Measurements from ENCODE around the gene MYOF. TPM values are rescaled to one million over a fixed set of nuclear protein-coding genes. Genes with fewer than 3 reads are reported as not detected.
A peak's percentile ranks its signal among the peaks of the same experiment; 100 is the strongest.

MYOF gene
- polyA plus RNA-seq, 1 experiment = 275 TPM

DNA sequence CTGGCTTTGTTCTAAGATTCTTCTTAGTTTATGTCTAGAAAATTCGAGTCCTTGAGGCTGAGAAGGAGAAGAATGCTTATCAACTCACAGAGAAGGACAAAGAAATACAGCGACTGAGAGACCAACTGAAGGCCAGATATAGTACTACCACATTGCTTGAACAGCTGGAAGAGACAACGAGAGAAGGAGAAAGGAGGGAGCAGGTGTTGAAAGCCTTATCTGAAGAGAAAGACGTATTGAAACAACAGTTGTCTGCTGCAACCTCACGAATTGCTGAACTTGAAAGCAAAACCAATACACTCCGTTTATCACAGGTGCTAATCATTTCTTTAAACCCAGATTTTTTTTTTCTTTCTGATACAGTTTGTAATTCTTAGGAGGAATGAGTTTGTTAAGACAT, 20.9 kb upstream of the MYOF start:
- Histone ChIP-seq H3K27ac (ENCODE audit: low read depth, low read length) (no peak overlapping the region), H3K4me3 (ENCODE audit: low read depth, low read length) (no peak overlapping the region), H3K9me3 (ENCODE audit: control insufficient read depth, insufficient read depth, low read length) (no peaks in the 10 kb centered on the region), H3K27me3 (ENCODE audit: control insufficient read depth, insufficient read depth, low read length) (no peaks in the 10 kb centered on the region)
- POLR2A ChIA-PET = no interaction called here
- DNase-seq (ENCODE audit: low read depth, low spot score) = no peak
- TF ChIP-seq, protein P1, sequence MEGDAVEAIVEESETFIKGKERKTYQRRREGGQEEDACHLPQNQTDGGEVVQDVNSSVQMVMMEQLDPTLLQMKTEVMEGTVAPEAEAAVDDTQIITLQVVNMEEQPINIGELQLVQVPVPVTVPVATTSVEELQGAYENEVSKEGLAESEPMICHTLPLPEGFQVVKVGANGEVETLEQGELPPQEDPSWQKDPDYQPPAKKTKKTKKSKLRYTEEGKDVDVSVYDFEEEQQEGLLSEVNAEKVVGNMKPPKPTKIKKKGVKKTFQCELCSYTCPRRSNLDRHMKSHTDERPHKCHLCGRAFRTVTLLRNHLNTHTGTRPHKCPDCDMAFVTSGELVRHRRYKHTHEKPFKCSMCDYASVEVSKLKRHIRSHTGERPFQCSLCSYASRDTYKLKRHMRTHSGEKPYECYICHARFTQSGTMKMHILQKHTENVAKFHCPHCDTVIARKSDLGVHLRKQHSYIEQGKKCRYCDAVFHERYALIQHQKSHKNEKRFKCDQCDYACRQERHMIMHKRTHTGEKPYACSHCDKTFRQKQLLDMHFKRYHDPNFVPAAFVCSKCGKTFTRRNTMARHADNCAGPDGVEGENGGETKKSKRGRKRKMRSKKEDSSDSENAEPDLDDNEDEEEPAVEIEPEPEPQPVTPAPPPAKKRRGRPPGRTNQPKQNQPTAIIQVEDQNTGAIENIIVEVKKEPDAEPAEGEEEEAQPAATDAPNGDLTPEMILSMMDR (IDR thresholded peaks at IDR 0.05; ENCODE audit: low read depth, low read length) = no peak
- CTCF ChIA-PET = interaction anchor here (0.8 to 3.7 kb wide), 5 partner anchors 9 to 178 kb away, joined by 3 to 39 read pairs (median 15); partner anchors contain the start of gene MYOF

DNA sequence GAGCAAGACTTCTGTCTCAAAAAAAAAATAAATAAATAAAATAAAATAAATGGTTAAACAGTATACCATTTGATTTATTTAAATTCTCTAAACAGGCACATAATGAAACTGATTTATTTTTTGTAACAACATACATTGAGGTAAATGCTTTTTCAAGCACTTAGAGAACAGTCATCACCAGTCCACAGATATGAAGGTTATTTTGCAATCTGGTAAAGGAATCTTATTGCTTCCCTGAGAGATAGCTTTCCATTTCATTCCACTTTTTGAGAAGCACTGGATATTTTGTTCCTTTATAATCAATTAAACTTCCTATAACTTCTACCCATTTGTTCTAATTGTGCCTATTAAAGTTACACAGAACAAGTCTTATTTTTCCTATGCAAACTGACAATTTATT, 19.5 kb upstream of the MYOF start:
- Histone ChIP-seq H3K27me3 (ENCODE audit: control insufficient read depth, insufficient read depth, low read length) (no peaks in the 10 kb centered on the region), H3K4me3 (ENCODE audit: low read depth, low read length) (no peak overlapping the region), H3K27ac (ENCODE audit: low read depth, low read length) (no peak overlapping the region), H3K9me3 (ENCODE audit: control insufficient read depth, insufficient read depth, low read length) (no peaks in the 10 kb centered on the region)
- POLR2A ChIA-PET = no interaction called here
- TF ChIP-seq, protein P1 (IDR thresholded peaks at IDR 0.05; ENCODE audit: low read depth, low read length) = no peak
- DNase-seq (ENCODE audit: low read depth, low spot score) = no peak
- CTCF ChIA-PET = interaction anchor here (1.0 to 3.7 kb wide), 5 partner anchors 11 to 149 kb away, joined by 3 to 39 read pairs (median 15); partner anchors contain the start of gene MYOF

DNA sequence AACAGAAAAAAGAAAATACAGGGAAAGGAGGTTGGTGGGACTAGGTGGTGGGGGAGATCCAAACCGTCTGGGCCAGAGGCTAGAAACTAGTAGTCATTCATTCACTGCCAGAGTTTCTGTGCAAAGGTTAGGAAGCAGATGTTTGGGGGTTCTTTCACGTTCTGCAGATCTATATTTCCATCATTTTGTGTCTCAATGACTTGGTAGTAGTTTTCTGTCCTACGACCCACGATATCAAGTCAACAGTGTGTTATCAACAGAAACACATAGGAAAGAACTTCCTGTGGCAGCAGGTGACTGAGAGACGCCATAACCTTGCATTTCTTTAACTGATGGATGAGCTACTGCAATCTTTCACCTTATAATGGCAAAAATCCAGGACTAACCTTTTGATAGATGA, 16.0 kb upstream of the MYOF start:
- Histone ChIP-seq H3K27me3 (ENCODE audit: control insufficient read depth, insufficient read depth, low read length) (no peaks in the 10 kb centered on the region), H3K27ac (ENCODE audit: low read depth, low read length) (no peak overlapping the region), H3K9me3 (ENCODE audit: control insufficient read depth, insufficient read depth, low read length) (no peaks in the 10 kb centered on the region), H3K4me3 (ENCODE audit: low read depth, low read length) (no peak overlapping the region; the same call in 1 of the 2 replicates)
- TF ChIP-seq, protein P1 (IDR thresholded peaks at IDR 0.05; ENCODE audit: low read depth, low read length) = no peak
- ChIA-PET POLR2A (no interaction called here), CTCF (interaction anchor here (1.1 kb wide), 1 partner anchor 15 kb away, joined by 3 read pairs; no protein-coding TSS in a partner anchor)
- no peak for DNase-seq (ENCODE audit: low read depth, low spot score)

DNA sequence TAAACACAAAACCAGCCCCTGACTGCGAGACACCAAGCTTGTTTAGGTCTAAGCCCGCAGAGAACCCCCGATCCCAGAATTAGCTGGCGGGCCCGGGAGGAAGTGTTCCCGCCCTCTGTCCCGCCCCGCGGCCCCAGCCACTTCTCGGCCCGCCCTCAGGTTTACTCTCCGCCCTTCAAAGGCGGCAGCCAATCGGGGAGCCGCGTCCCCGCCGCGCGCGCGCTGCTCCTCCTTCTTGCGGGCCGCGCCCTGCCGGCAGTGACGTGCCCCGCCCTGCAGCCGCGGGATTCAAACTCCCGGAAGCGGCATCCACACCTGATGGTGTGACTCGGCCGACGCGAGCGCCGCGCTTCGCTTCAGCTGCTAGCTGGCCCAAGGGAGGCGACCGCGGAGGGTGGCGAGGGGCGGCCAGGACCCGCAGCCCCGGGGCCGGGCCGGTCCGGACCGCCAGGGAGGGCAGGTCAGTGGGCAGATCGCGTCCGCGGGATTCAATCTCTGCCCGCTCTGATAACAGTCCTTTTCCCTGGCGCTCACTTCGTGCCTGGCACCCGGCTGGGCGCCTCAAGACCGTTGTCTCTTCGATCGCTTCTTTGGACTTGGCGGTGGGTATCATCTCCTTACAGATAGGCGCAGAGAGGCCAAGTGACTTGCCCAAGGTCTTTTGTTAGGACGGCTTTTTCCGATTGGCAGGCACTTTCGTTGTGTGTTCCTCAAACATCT, 14.3 kb upstream of the MYOF start, which contains the start of gene CEP55:
CEP55 (plus strand) TSS at position 291 of the 720 bp plus-strand sequence. CDS start 3,440 bp downstream, outside the sequence.
- Histone ChIP-seq H3K27me3 (ENCODE audit: control insufficient read depth, insufficient read depth, low read length) (no peaks in the 10 kb centered on the region), H3K27ac (ENCODE audit: low read depth, low read length) (peak within 1 kb of the TSS; percentile 39), H3K4me3 (ENCODE audit: low read depth, low read length) (peak within 1 kb of the TSS; percentile 82), H3K9me3 (ENCODE audit: control insufficient read depth, insufficient read depth, low read length) (no peaks in the 10 kb centered on the region)
- ChIA-PET CTCF (interaction anchor here (0.6 to 4.0 kb wide), 6 partner anchors 8 to 184 kb away, joined by 3 to 30 read pairs (median 4); partner anchors contain the start of gene MYOF), POLR2A (interaction anchor here (0.6 to 1.0 kb wide), 4 partner anchors 11 to 144 kb away, joined by 3 to 11 read pairs (median 3); partner anchors contain the start of gene MYOF)
- DNase-seq (ENCODE audit: low read depth, low spot score) = no peak
- TF ChIP-seq, protein P1 (IDR thresholded peaks at IDR 0.05; ENCODE audit: low read depth, low read length) = no peak

Measured in AG04450 (cell line).